ENCODE data around the gene TMEM86A.

TMEM86A gene

GRCh38 chr11:18748766-18749365, 50.3 kb downstream of the TMEM86A start:
- TF ChIP-seq CTCF (conservative IDR thresholded peaks at IDR 0.05; ENCODE audit: low read depth): no peak
- ChIA-PET POLR2A (ENCODE audit: low non-redundant PET) (interaction anchor here (0.5 kb wide), 1 partner anchor 73 kb away, joined by 11 read pairs; no protein-coding TSS in a partner anchor), CTCF (interaction anchor here (0.5 to 0.8 kb wide), 3 partner anchors 15 to 198 kb away, joined by 3 to 6 read pairs (median 3); no protein-coding TSS in a partner anchor)
- no peak for DNase-seq (ENCODE audit: low spot score)
- no peak overlapping the region for H3K27ac ChIP-seq

- peak overlapping the region; percentile 26; the same call in 1 of the 2 replicates for H3K27ac ChIP-seq
- POLR2A ChIA-PET (ENCODE audit: low non-redundant PET): interaction anchor here (0.6 kb wide), 1 partner anchor 12 kb away, joined by 4 read pairs; no protein-coding TSS in a partner anchor
- peak; percentile 60 for DNase-seq (ENCODE audit: low spot score)
- CTCF ChIA-PET: interaction anchor here (0.8 kb wide), 1 partner anchor 14 kb away, joined by 3 read pairs; no protein-coding TSS in a partner anchor
- no peak for TF ChIP-seq CTCF (conservative IDR thresholded peaks at IDR 0.05; ENCODE audit: low read depth)
Observed at GRCh38 chr11:18749681-18750319, 51.2 kb downstream of the TMEM86A start.

GRCh38 chr11:18750944-18751343, 52.4 kb downstream of the TMEM86A start:
- no peak for DNase-seq (ENCODE audit: low spot score)
- ChIA-PET CTCF (no interaction called here), POLR2A (ENCODE audit: low non-redundant PET) (no interaction called here)
- TF ChIP-seq CTCF (conservative IDR thresholded peaks at IDR 0.05; ENCODE audit: low read depth): no peak
- no peak overlapping the region for H3K27ac ChIP-seq

- POLR2A ChIA-PET (ENCODE audit: low non-redundant PET): no interaction called here
- H3K27ac ChIP-seq: no peak overlapping the region
- TF ChIP-seq CTCF (conservative IDR thresholded peaks at IDR 0.05; ENCODE audit: low read depth): no peak
- CTCF ChIA-PET: no interaction called here
- no peak for DNase-seq (ENCODE audit: low spot score)
Observed at GRCh38 chr11:18752502-18752901, 53.9 kb downstream of the TMEM86A start.

- CTCF ChIA-PET: no interaction called here
- DNase-seq (ENCODE audit: low spot score): no peak
Observed at GRCh38 chr11:18754308-18754707, 55.7 kb downstream of the TMEM86A start.

More at GRCh38 chr11:18754308-18754707, 55.7 kb downstream of the TMEM86A start:
- TF ChIP-seq CTCF (conservative IDR thresholded peaks at IDR 0.05; ENCODE audit: low read depth): no peak
- H3K27ac ChIP-seq: no peak overlapping the region
- POLR2A ChIA-PET (ENCODE audit: low non-redundant PET): no interaction called here

Data from RWPE1 (cell line).